Ishikawa (cell line): Measurements from ENCODE around the gene PCDHGA5.
A peak's percentile ranks its signal among the peaks of the same experiment; 100 is the strongest.
"Not testable (repeated sequence)": the region's sequence is repeated elsewhere in the genome, so short reads cannot be mapped to it uniquely, and the experiment has no call there.

Source experiments
- CEBPB ChIP-seq: IDR thresholded peaks from 2 replicates; pipeline ENCODE4 v1.6.1; 2012
- CREB1 ChIP-seq: IDR thresholded peaks from 2 replicates; pipeline ENCODE4 v1.6.1; 2012; ENCODE audit warnings: low read depth
- EGR1 ChIP-seq: IDR thresholded peaks from 2 replicates; pipeline ENCODE4 v1.6.1; 2012
- EP300 ChIP-seq: IDR thresholded peaks from 2 replicates; pipeline ENCODE4 v1.6.1; 2012; ENCODE audit warnings: borderline replicate concordance
- FOXM1 ChIP-seq: IDR thresholded peaks from 2 replicates; pipeline ENCODE4 v1.6.1; 2012; ENCODE audit warnings: low read depth, borderline replicate concordance
- MAX ChIP-seq: IDR thresholded peaks from 2 replicates; pipeline ENCODE4 v1.6.1; 2012
- NFIC ChIP-seq: IDR thresholded peaks from 2 replicates; pipeline ENCODE4 v1.6.1; 2012
- RAD21 ChIP-seq: IDR thresholded peaks from 2 replicates; pipeline ENCODE4 v1.6.1; 2012; ENCODE audit warnings: low read depth
- REST ChIP-seq: IDR thresholded peaks from 2 replicates; pipeline ENCODE4 v1.6.1; 2012; ENCODE audit warnings: low read depth, mild to moderate bottlenecking
- TAF1 ChIP-seq: IDR thresholded peaks from 2 replicates; pipeline ENCODE4 v1.6.1; 2012; ENCODE audit warnings: low read depth, mild to moderate bottlenecking
- TCF12 ChIP-seq: IDR thresholded peaks from 2 replicates; pipeline ENCODE4 v1.6.1; 2012; ENCODE audit warnings: low read depth
- TEAD4 ChIP-seq: IDR thresholded peaks from 2 replicates; pipeline ENCODE4 v1.6.1; 2012
- YY1 ChIP-seq: IDR thresholded peaks from 2 replicates; pipeline ENCODE4 v1.6.1; 2012; ENCODE audit warnings: low read depth
- ZBTB7A ChIP-seq: IDR thresholded peaks from 2 replicates; pipeline ENCODE4 v1.6.1; 2012; ENCODE audit warnings: low read depth
- TF ChIP-seq, protein P1 (sequence below): IDR thresholded peaks from 2 replicates; pipeline ENCODE4 v1.6.1; 2012

Gene PCDHGA5

DNA sequence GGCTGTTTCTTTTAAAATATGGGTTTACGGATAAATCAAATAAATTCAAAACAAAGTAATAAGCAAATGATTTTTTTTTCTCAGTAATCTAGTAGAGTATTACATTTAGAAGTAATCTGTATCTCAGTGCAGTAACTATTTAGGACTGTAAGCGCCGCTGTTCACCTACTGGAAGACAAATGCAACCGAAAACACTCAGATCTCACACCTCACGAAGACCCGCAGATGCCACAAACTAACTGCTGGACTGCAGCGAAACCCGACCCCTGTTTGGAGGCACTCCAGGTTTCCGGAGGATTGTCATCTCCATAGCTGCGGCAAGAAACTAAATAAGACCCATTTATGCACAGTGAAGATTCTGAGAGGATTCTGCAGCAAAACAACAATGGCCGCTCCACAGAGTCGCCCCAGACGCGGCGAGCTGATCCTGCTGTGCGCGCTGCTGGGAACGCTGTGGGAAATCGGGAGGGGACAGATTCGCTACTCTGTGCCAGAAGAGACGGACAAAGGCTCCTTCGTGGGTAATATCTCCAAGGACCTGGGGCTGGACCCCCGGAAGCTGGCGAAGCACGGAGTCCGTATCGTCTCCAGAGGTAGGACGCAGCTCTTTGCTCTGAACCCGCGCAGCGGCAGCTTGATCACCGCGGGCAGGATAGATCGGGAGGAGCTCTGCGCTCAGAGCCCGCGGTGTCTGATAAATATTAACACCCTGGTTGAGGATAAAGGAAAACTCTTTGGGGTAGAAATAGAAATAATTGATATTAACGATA lies 28.7 kb downstream of the PCDHGA5 start, which contains the start of gene PCDHGA8:
Gene PCDHGA8 (plus strand): TSS at position 205 of the 770 bp plus-strand sequence. CDS start 181 bp downstream, at position 386.
- TF ChIP-seq TCF12 (no peak), EGR1 (no peak), MAX (0 out of 2 replicates have a peak, but pooled peaks have one; percentile 24), RAD21 (peak; percentile 21; the same call in 1 of the 2 replicates), EP300 (no peak)

- TF ChIP-seq TAF1 (no peak), REST (no peak), EP300 (no peak), RAD21 (no peak), CREB1 (no peak)
- TF ChIP-seq, protein P1, sequence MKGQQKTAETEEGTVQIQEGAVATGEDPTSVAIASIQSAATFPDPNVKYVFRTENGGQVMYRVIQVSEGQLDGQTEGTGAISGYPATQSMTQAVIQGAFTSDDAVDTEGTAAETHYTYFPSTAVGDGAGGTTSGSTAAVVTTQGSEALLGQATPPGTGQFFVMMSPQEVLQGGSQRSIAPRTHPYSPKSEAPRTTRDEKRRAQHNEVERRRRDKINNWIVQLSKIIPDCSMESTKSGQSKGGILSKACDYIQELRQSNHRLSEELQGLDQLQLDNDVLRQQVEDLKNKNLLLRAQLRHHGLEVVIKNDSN, result no peak
Measured at GRCh38 chr5:141393267-141393666, 29.3 kb downstream of the PCDHGA5 start.

DNA sequence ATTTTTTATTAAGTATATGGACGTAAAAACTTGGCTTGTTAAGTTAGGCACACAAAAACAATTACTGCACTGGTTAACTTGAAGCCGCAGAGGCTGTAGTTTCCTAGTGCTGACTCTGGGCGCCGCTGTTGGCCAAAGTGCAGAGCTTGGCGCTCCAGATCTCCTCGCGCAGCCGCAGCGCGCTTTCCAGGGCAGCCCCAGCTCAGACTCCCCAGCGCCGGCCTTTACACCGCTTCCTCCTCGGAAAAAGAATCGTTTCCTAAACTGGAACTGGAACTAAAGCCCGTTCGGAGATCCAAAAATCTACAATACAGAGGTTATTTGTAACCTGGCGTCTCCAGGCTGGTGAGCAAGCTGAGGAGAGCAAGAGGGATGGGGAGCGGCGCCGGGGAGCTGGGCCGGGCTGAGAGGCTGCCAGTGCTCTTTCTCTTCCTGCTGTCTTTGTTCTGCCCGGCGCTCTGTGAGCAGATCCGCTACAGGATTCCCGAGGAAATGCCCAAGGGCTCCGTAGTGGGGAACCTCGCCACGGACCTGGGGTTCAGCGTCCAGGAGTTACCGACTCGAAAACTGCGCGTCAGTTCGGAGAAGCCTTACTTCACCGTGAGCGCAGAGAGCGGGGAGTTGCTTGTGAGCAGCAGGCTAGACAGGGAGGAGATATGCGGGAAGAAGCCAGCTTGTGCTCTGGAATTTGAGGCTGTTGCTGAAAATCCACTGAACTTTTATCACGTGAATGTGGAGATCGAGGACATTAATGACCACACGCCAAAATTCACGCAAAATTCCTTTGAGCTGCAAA lies 34.0 kb downstream of the PCDHGA5 start, which contains the start of gene PCDHGB5:
Gene PCDHGB5 (plus strand): TSS at position 192 of the 796 bp plus-strand sequence. CDS start 181 bp downstream, at position 373.
- not testable (repeated sequence) for TF ChIP-seq FOXM1, TEAD4, CREB1

DNA sequence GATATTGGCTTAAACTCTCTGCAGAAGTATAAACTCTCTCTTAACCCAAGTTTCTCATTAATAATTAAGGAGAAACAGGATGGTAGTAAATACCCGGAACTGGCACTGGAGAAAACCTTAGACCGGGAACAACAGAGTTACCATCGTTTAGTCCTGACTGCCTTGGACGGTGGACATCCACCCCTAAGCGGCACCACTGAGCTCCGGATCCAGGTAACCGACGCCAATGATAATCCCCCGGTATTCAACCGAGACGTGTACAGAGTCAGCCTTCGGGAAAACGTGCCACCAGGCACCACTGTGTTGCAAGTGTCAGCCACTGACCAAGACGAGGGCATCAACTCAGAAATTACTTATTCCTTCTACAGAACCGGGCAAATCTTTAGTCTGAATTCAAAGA lies 34.6 kb downstream of the PCDHGA5 start:
- no peak for TF ChIP-seq TEAD4
- no peak for TF ChIP-seq REST
- TF ChIP-seq NFIC, result no peak
- no peak for TF ChIP-seq YY1
- TF ChIP-seq EP300, result no peak
- no peak for TF ChIP-seq MAX
- no peak for TF ChIP-seq ZBTB7A
- TF ChIP-seq EGR1, result no peak
- no peak for TF ChIP-seq CEBPB
- TF ChIP-seq TAF1, result no peak
- TF ChIP-seq RAD21, result no peak
- no peak for TF ChIP-seq CREB1
- no peak for TF ChIP-seq FOXM1
- TF ChIP-seq TCF12, result no peak

DNA sequence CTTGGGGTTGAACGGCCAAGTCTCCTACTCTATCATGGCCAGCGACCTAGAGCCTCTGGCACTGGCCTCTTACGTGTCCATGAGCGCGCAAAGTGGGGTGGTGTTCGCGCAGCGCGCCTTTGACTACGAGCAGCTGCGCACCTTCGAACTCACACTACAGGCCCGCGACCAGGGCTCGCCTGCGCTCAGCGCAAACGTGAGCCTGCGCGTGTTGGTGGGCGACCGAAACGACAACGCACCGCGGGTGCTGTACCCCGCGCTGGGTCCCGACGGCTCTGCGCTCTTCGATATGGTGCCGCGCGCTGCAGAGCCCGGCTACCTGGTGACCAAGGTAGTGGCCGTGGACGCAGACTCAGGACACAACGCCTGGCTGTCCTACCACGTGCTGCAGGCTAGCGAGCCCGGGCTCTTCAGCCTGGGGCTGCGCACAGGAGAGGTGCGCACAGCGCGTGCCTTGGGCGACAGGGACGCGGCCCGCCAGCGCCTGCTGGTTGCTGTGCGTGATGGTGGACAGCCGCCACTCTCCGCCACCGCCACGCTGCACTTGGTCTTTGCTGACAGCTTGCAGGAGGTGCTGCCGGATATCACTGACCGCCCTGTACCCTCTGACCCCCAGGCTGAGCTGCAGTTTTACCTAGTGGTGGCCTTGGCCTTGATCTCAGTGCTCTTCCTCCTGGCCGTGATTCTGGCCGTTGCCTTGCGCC lies 35.7 kb downstream of the PCDHGA5 start:
- TF ChIP-seq MAX, result no peak
- no peak for TF ChIP-seq CEBPB
- TF ChIP-seq EP300, result no peak
- TF ChIP-seq TCF12, result no peak
- no peak for TF ChIP-seq RAD21
- TF ChIP-seq, protein P1, result no peak
- no peak for TF ChIP-seq CREB1
